ENCODE results near the gene YRDC. TPM values are rescaled to one million over a fixed set of nuclear protein-coding genes. Genes with fewer than 3 reads are reported as not detected.

YRDC gene
- total RNA-seq, 1 donor: 8.3 TPM

DNA sequence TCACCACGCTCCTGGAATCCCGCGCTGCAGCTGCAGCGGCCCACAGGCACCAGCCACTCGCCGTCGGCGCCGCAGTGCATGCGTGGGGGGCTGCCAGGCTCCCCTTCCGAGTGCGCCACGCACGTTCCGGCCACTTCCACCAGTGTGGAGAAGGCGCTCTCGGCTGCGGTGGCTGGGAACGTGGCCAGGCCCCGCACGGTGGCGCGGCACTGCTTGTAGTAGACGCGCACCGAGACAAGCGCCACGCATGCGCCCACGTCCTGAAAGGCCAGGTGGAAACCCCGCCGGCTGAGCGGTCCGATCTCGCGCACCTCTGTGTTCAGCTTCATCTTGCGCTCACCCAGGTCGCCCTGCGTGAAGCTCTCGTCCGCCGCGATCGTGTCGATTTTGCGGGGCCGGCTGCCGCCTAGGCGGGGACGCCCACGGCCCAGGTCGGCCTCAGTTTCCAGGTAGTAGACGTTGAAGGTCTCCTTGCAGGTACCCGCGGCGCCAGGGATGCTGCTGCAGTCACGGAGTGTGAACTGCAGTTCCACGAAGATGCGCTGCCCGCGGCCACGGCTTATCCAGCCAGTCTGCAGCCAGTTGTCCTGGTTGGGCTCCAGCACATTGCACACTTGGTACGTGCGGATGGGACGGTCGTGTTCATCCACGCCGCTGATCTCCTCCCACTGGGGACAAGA lies 46.5 kb downstream of the YRDC start:
- Histone ChIP-seq H4K20me1 (ENCODE audit: insufficient read depth, low read length) (no peaks in the 10 kb centered on the region), H3K79me2 (ENCODE audit: insufficient read depth, low read length) (no peaks in the 10 kb centered on the region), H3K4me1 (ENCODE audit: insufficient read depth, low read length) (no peaks in the 10 kb centered on the region), H3K27me3 (ENCODE audit: insufficient read depth, low read length) (peaks cover 39% of the 10 kb centered on the region), H3K4me3 (ENCODE audit: insufficient read depth, low read length) (no peak overlapping the region), H3K36me3 (ENCODE audit: insufficient read depth, low read length) (no peaks in the 10 kb centered on the region), H3K27ac (ENCODE audit: low read depth, low read length) (no peak overlapping the region), H2AFZ (ENCODE audit: low read length) (no peak overlapping the region), H3K4me2 (ENCODE audit: insufficient read depth, low read length) (no peak overlapping the region), H3K9me3 (ENCODE audit: low read depth, low read length) (no peaks in the 10 kb centered on the region)
- no peak for TF ChIP-seq CTCF (IDR thresholded peaks at IDR 0.05; ENCODE audit: extremely low read depth, low read depth, low read length)
- no peak for DNase-seq (ENCODE audit: insufficient read length, low spot score, missing footprints)

GRCh38 chr1:37759451-37759850 lies 48.6 kb downstream of the YRDC start:
- Histone ChIP-seq H3K79me2 (ENCODE audit: insufficient read depth, low read length) (no peaks in the 10 kb centered on the region), H3K36me3 (ENCODE audit: insufficient read depth, low read length) (no peaks in the 10 kb centered on the region), H3K27ac (ENCODE audit: low read depth, low read length) (no peak overlapping the region), H4K20me1 (ENCODE audit: insufficient read depth, low read length) (no peaks in the 10 kb centered on the region), H3K27me3 (ENCODE audit: insufficient read depth, low read length) (peaks cover 32% of the 10 kb centered on the region), H3K4me3 (ENCODE audit: insufficient read depth, low read length) (no peak overlapping the region), H3K4me2 (ENCODE audit: insufficient read depth, low read length) (no peak overlapping the region), H3K9me3 (ENCODE audit: low read depth, low read length) (no peaks in the 10 kb centered on the region), H3K4me1 (ENCODE audit: insufficient read depth, low read length) (no peaks in the 10 kb centered on the region), H2AFZ (ENCODE audit: low read length) (no peak overlapping the region)
- no peak for DNase-seq (ENCODE audit: insufficient read length, low spot score, missing footprints)
- no peak for TF ChIP-seq CTCF (IDR thresholded peaks at IDR 0.05; ENCODE audit: extremely low read depth, low read depth, low read length)

DNA sequence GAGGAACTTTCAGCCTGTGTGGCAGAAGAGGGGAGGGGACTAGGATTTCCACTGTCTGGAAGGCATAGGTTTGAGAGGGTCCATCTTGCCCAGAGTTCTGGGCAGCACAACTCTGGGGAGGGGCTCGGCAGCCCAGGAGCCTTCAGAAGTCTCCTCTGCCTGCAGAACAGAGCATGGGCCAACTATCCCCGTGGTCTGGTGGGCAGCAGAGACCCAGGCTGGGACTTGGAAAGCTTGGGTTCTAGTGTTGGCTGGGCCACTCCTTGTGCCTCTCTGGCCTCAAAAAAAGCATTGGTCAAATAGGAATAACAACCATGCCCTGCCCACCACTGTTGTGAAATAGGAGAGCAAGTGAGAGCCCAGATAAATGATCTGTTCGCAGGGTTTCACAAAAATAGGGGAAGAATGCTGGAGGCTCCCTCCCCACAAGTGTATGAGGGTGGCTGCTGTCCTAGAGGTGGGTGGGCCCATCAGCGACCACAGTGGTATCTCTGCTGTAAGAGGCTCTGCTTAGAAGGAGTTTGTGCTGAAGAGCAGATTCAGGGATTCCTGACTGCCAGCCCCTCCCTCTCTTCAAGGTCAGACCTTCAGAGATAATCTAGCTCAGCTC lies 52.0 kb downstream of the YRDC start:
- Histone ChIP-seq H3K4me3 (ENCODE audit: insufficient read depth, low read length) (no peak overlapping the region), H3K27me3 (ENCODE audit: insufficient read depth, low read length) (peaks cover 46% of the 10 kb centered on the region), H3K79me2 (ENCODE audit: insufficient read depth, low read length) (no peaks in the 10 kb centered on the region), H4K20me1 (ENCODE audit: insufficient read depth, low read length) (no peaks in the 10 kb centered on the region), H3K27ac (ENCODE audit: low read depth, low read length) (no peak overlapping the region), H3K4me1 (ENCODE audit: insufficient read depth, low read length) (no peaks in the 10 kb centered on the region), H3K4me2 (ENCODE audit: insufficient read depth, low read length) (no peak overlapping the region), H3K36me3 (ENCODE audit: insufficient read depth, low read length) (no peaks in the 10 kb centered on the region), H3K9me3 (ENCODE audit: low read depth, low read length) (no peaks in the 10 kb centered on the region), H2AFZ (ENCODE audit: low read length) (no peak overlapping the region)
- TF ChIP-seq CTCF (IDR thresholded peaks at IDR 0.05; ENCODE audit: extremely low read depth, low read depth, low read length): no peak
- DNase-seq (ENCODE audit: insufficient read length, low spot score, missing footprints): no peak

- Histone ChIP-seq H3K4me2 (ENCODE audit: insufficient read depth, low read length) (no peak overlapping the region), H3K36me3 (ENCODE audit: insufficient read depth, low read length) (no peaks in the 10 kb centered on the region), H3K4me3 (ENCODE audit: insufficient read depth, low read length) (no peak overlapping the region), H3K27me3 (ENCODE audit: insufficient read depth, low read length) (peaks cover 43% of the 10 kb centered on the region), H3K27ac (ENCODE audit: low read depth, low read length) (no peak overlapping the region), H3K9me3 (ENCODE audit: low read depth, low read length) (no peaks in the 10 kb centered on the region), H4K20me1 (ENCODE audit: insufficient read depth, low read length) (no peaks in the 10 kb centered on the region), H2AFZ (ENCODE audit: low read length) (no peak overlapping the region), H3K4me1 (ENCODE audit: insufficient read depth, low read length) (no peaks in the 10 kb centered on the region), H3K79me2 (ENCODE audit: insufficient read depth, low read length) (no peaks in the 10 kb centered on the region)
- no peak for DNase-seq (ENCODE audit: insufficient read length, low spot score, missing footprints)
- no peak for TF ChIP-seq CTCF (IDR thresholded peaks at IDR 0.05; ENCODE audit: extremely low read depth, low read depth, low read length)
Observed at GRCh38 chr1:37755290-37755689, 52.7 kb downstream of the YRDC start.

Measured in osteoblast (primary cell).